GM18861 (cell line): ENCODE measurements around the gene AGO1.

ENCODE experiments used
- ATAC-seq: cut with Tn5 transposase; IDR thresholded peaks from one replicate; pipeline ENCODE4 v1.9.1; 2021; ENCODE audit not compliant: unreplicated experiment

The AGO1 gene

DNA sequence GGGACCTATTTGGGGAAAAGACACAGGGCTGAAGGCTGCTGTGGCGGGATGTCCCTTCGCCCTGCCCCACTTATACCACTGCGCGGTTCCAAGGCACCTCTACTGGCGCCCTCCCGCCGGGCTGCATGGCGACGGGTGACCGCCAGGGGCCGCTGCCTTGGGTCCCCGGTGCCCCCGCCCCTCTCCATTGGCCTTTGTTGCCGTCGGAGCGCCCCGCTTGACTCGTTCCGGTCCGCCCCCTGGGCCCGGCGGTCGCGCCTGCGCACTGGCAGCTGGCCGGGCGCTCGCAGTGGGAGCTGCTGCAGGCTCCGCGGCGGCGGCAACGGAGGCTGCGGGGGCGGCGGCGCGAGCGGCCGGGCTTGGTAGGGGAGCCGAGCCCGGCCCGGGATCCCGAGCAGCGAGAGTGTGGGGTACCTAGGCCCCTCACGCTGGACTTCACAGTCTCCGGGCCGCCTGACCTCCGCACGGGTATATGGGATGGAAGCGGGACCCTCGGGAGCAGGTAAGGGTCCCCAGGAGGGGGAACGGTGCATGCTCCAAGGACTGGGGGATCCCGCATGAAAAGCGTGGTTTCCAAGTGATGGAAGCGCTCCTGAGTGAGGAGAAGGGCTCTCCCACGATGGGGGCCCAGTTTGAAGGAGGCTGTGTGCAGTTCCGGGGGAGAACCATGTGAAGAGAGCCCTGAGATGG is at the start of gene AGO1:
AGO1 (plus strand) TSS at position 265 of the 690 bp plus-strand sequence; CDS start at position 478, 213 bp downstream.
- ATAC-seq = peak; percentile 77

DNA sequence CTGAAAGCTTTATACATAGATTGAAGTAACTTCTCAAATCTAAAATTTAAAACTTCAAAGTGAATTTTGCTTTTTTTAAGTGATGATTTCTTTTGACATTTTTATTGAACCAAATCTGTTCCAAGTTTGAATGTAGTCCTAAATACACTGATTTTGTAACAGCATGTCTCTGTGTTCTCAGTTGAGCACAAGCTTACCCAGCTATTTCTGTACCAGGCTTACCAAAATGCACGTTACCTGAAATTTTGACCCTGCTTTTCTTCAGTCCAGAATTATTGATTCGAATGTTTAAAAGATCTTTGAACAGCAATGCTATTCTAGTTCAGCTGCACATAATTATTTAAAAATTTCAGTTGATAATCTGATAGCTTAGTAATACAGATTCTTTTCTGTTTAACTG is 49.6 kb upstream of the AGO1 start:
- no peak for ATAC-seq

DNA sequence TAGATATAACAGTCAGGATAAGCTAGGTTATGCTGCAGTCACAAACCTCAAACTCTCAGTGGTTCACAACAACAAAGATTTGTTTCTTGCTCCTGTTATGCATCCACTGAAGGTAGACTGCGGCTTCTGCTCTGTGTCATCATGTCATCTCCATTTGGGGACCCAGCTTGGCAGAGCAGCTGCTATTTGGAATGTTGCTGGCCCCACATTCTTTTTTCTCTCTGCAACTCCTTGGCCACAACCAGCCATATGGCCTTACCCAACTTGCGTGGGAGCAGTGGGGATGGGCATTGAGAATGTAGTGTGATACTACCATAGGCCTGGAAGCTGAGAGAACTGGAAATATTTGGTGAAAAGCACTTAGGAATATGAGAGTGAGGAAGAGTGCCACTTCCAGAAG is 48.8 kb upstream of the AGO1 start:
- no peak for ATAC-seq

DNA sequence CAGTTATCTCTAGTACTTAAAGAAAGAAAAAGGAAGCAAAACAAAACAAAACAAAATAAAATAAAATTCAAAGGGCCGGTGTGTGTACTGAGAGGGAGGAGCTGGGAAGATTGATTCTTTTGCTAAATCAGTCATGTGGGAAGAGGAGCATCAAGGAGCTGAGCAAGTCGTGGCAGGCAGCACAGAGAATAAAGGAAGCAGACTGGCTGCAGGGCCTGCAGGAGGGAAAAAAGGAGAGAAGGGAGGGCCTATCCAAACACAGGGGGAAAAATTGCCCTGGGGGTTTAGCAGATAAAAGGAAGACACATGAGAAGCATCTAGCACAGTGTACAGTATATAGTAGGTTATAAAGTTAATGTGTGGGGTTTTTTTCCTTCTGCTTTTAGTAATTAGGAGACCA is 47.6 kb upstream of the AGO1 start:
- no peak for ATAC-seq

DNA sequence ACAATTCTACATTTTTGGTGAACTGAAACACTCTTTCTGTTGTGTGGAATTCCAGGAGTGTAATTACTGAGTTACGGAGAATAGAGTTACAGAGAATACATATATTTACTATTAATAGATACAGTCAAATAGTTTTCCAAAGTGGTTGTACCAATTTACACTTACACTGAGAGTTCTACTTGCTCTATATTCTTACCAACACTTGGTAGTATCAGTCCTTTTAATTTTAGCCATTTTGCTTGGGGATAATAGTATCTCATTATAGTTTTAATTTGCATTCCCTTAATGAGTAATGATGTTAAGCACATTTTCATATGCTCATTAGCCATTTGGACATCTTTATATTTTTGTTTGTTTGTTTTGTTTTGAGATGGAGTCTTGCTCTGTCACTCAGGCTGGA is 46.3 kb upstream of the AGO1 start:
- ATAC-seq = no peak

DNA sequence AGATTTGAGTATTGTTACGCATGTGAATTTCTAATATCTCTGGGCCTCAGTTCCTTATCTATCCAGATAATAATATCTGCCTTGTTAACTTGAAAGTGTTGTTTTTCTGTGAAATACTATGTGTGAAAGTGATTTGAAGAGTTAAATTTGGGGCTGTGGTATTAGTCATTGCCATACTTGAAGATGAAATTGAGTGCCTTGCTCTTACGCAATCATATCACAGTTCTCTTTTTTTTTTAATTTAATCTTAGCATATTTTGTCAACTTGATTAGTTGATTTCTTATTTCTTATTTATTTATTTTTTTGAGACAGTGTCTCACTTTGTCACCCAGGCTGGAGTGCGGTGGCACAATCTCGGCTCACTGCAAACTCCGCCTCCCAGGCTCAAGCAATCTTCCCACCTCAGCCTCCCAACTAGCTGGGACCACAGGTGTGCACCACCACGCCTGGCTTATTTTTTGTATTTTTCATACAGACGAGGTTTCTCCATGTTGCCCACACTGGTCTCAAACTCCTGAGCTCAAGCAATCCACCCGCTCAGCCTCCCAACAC is 44.2 kb upstream of the AGO1 start:
- ATAC-seq = no peak

DNA sequence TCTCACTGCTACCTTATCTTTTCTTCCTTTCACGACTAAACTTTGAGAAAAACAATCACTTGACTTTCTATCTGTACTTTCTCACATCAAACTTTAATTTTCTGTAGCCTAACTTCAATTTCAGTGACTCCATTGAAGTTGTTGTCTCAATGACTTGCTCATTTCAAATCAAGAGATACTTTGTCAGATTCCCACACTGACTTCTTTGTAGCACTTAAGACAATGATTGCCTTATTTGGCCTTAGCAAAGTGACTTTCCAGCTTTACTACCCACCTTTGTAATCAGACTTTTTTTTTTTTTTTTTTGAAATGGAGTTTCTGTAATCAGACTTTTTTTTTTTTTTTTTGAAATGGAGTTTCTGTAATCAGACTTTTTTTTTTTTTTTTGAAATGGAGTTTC is 38.2 kb upstream of the AGO1 start:
- ATAC-seq = no peak

DNA sequence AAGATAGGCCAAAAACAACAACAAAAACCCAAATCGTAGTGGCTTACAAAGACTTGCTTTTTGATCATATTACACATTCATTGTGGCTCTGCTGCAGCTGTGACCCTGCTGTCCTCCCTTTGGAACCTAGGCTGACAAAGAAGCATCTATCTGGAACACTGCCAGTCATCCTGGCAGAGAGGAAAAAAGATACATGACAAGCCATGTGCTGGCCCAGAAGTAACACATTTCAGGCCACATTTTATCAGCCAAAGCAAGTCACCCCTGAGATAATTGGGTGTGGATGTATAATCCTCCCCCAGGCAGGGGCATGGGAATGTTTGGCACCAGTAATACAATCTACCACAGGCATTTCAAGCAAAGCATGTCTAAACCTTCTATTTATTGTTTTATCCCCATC is 37.2 kb upstream of the AGO1 start:
- ATAC-seq = no peak

DNA sequence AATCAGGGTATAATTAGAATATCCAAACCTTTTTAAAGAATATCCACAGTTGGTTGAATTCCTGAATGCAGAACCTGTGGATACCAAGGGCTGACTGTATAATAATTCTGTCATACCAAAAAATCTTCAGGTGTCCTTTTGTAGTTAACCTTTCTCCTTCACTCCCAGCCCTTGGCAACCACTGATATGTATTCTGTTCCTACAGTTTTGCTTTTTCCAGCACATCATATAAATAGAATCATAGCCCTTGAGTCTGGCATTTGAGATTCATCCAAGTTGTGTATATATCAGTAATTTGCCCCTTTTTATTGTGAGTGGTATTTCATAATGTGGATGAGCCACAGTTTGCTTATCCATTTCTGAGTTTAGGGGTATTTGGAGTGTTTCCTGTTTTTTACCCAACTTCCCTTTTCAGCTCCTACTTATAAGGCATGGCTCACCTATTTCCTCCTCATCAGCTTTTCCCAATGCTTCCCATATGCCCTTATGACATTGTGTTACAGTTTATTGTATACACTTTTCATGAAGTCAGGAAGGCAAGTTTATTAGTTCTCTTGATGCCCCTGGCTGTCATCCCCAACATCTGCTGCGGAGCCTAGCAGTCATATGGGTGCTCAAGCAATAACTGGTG is 35.0 kb upstream of the AGO1 start:
- ATAC-seq = no peak

DNA sequence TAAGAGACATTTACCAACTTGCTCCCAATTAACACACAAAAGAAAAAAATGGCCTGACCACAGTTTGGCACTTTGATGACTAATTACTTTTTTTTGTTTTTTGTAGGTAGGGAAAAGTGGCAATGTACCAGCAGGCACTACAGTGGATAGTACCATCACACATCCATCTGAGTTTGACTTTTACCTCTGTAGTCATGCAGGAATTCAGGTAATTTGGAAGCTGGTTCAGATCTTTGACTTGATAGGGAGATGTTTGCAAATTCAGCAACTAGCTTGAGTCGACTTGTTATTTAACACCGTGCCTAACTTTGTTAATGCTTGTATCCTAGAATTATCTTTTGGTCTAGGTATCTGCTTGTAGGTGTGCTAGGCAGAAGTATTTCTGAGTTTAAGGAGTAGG is 33.0 kb upstream of the AGO1 start:
- ATAC-seq = no peak

DNA sequence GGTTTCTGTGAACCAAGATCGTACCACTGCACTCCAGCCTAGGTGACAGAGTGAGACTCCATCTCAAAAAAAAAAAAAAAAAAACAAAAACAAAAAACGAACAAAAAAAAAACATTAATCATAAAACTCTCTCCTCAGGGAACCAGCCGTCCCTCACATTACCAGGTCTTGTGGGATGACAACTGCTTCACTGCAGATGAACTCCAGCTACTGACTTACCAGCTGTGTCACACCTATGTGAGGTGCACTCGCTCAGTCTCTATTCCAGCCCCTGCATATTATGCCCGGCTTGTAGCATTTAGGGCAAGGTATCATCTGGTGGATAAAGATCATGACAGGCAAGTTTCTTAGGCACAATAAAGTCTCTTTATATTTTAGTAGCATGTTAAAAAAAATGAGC is 32.3 kb upstream of the AGO1 start:
- no peak for ATAC-seq

DNA sequence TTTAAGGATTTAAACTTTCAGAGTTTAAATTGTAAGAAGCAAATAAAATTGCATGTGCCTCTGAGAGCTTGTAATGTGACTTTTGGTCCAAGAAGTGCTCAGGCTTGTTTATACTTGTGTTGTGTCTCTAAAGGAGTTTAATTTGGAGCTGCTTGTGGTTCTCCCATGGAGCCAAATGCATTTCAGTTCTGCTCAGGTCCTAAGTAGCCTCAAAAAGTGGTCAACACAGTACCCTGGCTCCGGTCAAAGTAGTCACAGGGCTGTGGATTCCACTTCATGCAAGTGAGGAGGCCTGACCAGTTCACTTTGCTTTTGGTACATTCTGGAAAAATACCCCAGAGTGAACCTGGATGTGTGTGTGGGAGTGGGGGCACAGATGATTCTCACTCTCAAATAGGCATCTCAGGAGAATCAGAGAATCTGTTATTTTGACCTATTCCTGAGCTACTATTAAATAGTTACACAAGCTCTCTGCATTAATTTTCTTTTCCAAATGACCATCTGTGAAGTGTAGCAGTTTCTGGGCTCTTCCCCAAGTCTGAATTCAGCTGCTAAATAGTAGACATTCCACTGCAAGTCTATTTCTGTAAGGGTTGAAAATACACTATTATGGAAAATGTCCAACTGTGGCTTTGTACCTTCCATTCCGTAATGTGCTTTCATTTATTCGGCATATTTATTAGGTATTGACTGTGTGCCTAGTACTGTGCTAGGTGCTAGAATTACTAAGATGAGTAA is 31.7 kb upstream of the AGO1 start:
- ATAC-seq = no peak

DNA sequence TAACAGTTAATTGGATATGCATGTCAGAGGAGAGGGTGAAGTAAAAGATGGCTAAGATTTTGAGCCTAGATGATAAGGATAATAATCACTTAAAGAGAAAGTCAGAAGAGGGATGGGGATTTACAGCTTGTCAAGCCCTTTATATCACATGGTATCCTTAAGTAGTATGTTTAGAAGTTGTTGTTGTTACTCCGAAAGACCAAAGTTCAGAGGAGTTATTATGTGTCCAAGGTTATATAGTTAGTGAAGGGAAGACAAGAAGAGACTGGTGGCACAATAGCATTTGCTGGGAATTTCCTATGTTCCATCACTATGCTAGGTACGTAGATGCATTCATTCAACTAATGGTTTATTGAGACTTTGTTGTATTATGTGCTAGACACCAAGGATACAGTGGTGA is 30.8 kb upstream of the AGO1 start:
- ATAC-seq = no peak

DNA sequence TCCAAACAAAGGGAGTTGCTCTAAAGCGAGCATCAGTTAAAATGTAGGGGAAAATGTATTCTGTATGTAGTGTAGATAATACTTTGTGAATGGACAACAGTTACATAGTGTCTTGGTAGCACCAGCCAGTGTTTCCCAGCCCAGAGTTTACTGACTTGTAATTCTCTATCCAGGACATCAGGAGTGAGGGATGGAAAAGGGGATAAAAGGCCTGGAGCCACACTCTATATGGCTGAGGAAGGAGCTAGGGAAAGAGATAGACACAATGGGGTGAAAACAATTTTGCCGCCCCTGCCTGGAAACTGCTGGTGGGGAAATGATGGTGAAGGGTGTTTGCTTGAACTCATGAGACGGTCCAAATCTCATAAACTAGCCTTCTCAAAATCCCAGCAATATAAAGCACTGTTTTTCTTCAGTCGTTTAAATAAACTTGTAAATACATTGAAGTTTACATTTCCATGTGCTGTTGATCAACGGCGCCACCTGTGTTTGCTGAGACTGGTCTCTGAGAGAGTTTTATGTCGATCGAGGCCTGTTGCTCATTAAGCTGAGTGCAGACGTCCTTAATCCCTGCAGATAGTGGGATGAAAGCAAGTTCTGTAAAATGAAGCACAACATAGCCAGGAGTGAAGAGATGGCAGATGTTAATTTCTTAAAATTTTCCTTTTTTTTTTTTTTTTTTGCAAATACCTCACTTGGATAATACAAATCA is 27.9 kb upstream of the AGO1 start:
- ATAC-seq = no peak

DNA sequence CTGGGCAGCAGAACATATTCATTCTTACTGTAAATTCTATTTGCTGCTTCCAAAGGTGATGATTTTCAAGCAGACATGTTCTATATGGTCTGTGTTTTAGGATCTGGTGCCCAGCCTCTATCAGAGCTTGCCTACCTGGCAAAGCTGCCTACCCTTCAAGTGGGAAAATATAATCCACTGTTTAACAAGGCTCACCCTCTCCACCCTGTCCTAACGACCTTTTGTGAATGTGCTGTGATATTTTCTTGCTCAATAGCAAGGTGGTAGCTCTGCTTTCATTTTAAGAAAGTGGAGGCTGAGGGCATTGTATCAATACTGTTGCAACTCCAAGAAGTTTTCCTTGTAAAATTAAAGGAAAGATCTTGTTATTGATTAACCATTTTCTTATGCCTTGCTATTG is 26.0 kb upstream of the AGO1 start:
- no peak for ATAC-seq

DNA sequence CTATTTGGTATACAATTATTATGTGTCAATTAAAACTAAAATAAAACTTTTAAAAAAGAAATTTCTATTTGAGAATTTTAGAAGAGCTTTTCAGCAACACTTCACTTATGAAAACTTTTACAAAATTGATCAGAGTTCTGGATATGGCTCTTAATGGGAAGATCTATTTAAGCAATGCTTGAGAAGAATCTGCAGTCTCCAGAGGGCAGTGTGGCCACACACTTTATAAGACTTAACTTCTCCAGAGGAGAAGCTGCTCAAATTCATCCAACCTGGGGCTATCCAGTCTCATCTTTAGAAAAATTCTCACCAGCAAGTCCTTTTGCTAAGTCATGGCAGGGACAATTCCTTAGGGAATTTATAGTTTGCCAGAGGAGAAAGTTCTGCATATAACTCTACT is 25.2 kb upstream of the AGO1 start:
- no peak for ATAC-seq

DNA sequence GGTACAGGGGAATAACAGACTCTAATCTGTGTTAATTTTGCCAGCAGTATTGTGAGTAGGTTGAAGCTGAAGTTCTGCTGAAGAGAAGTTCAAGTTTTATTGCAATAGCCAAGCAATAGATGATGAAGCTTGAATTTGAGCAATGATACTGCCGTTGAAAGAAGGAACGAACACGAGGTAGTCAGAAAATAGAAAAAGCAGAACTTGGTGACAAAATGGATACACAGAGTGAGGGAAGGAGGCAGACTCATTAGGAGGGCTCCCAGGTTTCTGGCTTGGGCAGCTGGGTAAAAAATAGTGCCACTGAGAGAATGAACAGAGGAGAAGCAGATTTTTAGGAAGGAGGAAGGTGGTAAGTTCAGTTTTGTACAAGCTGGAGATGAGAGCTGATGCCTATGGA is 22.3 kb upstream of the AGO1 start:
- ATAC-seq = no peak

DNA sequence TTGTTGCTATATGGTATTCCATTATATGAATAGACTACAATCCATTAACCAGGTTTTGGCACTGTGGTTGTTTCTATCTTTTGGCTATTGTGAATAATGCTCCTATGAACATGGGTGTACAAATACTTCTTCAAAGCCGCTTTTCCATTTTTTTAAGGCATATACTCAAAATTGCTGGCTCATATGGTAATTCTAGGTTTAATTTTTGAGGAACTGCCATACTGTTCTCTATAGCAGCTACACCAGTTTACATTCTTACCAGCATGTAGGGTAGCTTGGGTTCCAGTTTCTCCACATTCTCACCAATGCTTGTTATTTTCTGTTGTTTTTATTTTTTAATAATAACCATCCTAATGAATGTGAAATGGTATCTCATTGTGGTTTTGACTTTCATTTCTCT is 19.9 kb upstream of the AGO1 start:
- no peak for ATAC-seq

DNA sequence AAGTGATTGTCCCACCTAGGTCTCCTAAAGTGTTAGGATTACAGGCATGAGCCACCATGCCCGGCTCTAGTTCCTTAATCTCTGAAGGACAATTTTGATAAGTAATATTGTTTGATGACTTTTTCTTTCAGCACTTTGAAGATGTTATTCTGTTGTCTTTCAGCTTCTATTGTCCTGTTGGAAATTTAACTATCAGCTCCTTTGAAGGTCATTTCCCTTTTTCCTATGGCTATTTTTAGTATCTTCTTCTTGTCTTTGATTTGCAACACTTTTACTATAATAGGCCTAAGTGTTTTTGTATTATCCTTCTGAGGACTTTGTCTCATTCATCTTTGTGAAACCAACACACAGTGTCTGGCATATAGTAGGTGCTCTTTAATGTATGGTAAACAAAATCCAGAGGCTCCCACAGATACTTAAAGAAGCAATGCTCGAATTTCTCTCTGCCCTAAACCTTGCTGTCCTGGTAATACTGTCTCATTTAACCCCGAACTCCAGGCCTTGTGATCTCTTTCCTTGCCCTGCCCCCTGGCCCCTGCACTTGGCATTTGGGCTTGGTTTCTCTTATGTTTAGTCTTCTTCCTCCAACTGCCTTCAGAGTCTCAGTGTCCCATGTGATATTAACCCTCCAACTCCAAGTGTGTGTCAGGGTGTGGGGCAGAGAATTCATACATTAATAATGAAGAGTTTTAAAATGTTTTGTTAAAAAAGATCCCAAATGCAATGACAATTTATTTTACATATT is 19.0 kb upstream of the AGO1 start:
- ATAC-seq = no peak

DNA sequence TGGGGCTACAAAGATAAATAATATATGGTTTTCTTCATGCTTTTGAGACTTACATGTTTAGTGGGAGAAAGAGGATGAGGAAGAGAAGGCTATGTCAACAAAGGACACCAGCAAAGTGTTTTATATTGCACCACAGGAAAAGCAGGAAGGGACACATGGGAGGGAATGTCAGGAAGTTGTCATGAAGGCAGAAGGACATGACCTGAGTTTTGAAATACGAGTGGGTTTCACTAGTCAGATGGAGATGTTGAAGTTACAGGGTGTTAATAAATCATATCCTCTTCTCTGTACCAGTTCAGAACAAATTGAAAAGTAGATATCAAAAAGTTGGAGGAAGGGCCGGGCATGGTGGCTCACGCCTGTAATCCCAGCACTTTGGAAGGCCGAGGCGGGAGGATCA is 18.2 kb upstream of the AGO1 start:
- no peak for ATAC-seq

DNA sequence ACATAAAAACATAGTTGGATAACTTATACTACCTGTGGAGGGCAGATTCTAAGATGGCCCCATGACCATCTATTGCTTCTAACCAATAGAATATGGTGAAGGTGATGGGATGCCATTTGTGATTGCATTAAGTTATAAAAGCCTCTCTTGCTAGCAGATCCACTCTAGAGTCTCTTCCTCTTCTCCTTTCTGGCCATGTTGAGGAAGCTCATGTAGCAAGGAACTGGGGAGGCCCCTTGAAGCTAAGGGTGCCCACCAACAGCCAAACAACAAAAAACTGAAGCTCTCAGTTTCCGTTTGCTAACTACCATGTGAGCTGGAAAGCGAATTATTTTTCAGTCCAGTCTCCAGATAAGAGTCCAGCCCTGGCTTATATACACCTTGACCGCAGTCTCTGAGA is 16.0 kb upstream of the AGO1 start:
- ATAC-seq = no peak
